HG03135 (cell line): ENCODE results near the gene COTL1.
A peak's percentile ranks its signal among the peaks of the same experiment; 100 is the strongest.
"Not testable (repeated sequence)": the region's sequence is repeated elsewhere in the genome, so short reads cannot be mapped to it uniquely, and the experiment has no call there.

Source experiments
- ATAC-seq: cut with Tn5 transposase; IDR thresholded peaks from one replicate; pipeline ENCODE4 v1.9.1; 2021; ENCODE audit warnings: mild to moderate bottlenecking, moderate library complexity; ENCODE audit not compliant: unreplicated experiment

The COTL1 gene

GRCh38 chr16:84643674-84644073 lies 25.8 kb upstream of the COTL1 start:
- ATAC-seq: no peak

GRCh38 chr16:84643180-84643583 lies 25.3 kb upstream of the COTL1 start:
- no peak for ATAC-seq

- ATAC-seq: no peak
These were observed 23.9 kb upstream of the COTL1 start for GRCh38 chr16:84641643-84642358.

GRCh38 chr16:84640145-84640544 lies 22.3 kb upstream of the COTL1 start:
- no peak for ATAC-seq

- ATAC-seq: no peak
These were observed 20.4 kb upstream of the COTL1 start for GRCh38 chr16:84638231-84638806.

- no peak for ATAC-seq
These were observed 19.8 kb upstream of the COTL1 start for GRCh38 chr16:84637709-84638108.

GRCh38 chr16:84635702-84636101 lies 17.8 kb upstream of the COTL1 start:
- no peak for ATAC-seq

- no peak for ATAC-seq
These were observed 15.7 kb upstream of the COTL1 start for GRCh38 chr16:84633622-84634021.

GRCh38 chr16:84632862-84633261 lies 15.0 kb upstream of the COTL1 start:
- not testable (repeated sequence) for ATAC-seq

- ATAC-seq: no peak
These were observed 14.0 kb upstream of the COTL1 start for GRCh38 chr16:84631886-84632285.

- ATAC-seq: no peak
These were observed 13.2 kb upstream of the COTL1 start for GRCh38 chr16:84631153-84631466.

GRCh38 chr16:84630446-84631152 lies 12.7 kb upstream of the COTL1 start:
- no peak for ATAC-seq

GRCh38 chr16:84630009-84630408 lies 12.1 kb upstream of the COTL1 start:
- no peak for ATAC-seq

- ATAC-seq: no peak
These were observed 11.7 kb upstream of the COTL1 start for GRCh38 chr16:84629580-84629979.

GRCh38 chr16:84628226-84628731 lies 10.4 kb upstream of the COTL1 start:
- no peak for ATAC-seq

GRCh38 chr16:84625556-84625955 lies 7.7 kb upstream of the COTL1 start:
- ATAC-seq: no peak

- ATAC-seq: not testable (repeated sequence)
These were observed 3.0 kb upstream of the COTL1 start for GRCh38 chr16:84620913-84621312.

- no peak for ATAC-seq
These were observed 943 bp upstream of the COTL1 start for GRCh38 chr16:84618581-84619460.

- peak; percentile 36 for ATAC-seq
These were observed 662 bp downstream of the COTL1 start for GRCh38 chr16:84617041-84617790.

GRCh38 chr16:84616515-84616914 lies 1.4 kb downstream of the COTL1 start:
- ATAC-seq: no peak
